HG02938 (cell line): ENCODE data around the gene TMEM40.
"Not testable (repeated sequence)": the region's sequence is repeated elsewhere in the genome, so short reads cannot be mapped to it uniquely, and the experiment has no call there.

Experiments used
- ATAC-seq: cut with Tn5 transposase; IDR thresholded peaks from one replicate; pipeline ENCODE4 v1.9.1; 2021; ENCODE audit warnings: mild to moderate bottlenecking, moderate library complexity; ENCODE audit not compliant: unreplicated experiment

TMEM40 gene

DNA sequence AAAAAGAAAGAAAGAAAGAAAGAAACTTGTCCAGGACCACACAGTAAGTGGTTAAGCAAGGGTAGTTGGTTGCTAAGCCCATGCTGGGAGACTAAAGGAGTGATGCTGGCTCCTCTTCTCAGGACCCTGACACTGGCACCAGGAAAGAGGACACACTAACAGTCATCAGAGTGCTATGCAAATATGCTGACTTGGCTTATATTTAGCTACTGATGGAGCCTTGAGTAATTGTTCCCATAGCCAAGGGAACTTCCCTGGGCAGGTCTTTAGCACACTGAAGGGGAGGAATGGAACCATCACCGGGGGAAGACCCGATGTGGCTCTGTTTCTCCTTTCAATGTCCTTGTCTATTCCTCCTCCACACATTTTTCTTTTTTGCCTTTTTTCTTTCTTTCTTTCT, 6.2 kb downstream of the TMEM40 start:
- no peak for ATAC-seq

- no peak for ATAC-seq
These were observed 7.0 kb downstream of the TMEM40 start for GRCh38 chr3:12752102-12752501.

GRCh38 chr3:12751571-12751970, 7.5 kb downstream of the TMEM40 start:
- ATAC-seq: no peak

- ATAC-seq: no peak
These were observed 8.4 kb downstream of the TMEM40 start for GRCh38 chr3:12750658-12751071.

DNA sequence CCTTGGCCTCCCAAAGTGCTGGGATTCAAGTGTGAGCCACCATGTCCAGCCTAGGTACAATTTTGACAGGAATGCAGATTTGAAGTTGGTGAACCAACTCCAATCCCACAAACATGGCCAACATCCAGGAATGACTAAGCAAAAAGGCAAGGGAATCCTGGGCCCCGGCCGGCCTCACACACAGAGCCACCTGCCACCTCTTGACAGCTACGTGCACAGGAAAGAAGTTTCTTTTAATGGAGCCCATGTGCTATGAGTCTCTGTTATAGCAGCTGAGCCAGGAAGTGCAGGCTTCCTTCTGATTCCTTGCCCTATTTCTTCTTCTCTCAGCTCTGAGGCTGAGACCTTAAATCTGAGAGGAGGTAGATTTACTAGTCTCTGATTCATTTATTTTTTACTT, 8.8 kb downstream of the TMEM40 start:
- ATAC-seq: no peak

DNA sequence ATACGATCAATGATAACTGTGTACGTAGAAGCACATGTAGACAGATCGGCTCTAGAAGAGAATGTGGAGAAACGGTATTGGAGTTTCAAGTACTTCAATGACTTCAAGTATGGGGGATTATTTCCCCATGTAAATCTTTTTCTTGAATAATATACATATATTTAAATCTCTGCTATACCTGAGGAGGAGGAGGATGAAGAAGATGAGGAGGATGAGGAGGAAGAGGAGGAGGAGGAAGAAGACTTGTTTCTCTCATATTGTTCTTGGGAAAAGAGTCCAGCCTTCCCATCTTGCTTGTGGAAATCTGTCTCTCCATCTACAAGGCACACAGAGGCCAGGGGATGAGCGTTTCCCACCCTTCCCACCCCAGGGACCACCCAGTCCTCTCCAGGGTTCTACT, 10.6 kb downstream of the TMEM40 start:
- no peak for ATAC-seq

- no peak for ATAC-seq
These were observed 12.6 kb downstream of the TMEM40 start for GRCh38 chr3:12746419-12746818.

DNA sequence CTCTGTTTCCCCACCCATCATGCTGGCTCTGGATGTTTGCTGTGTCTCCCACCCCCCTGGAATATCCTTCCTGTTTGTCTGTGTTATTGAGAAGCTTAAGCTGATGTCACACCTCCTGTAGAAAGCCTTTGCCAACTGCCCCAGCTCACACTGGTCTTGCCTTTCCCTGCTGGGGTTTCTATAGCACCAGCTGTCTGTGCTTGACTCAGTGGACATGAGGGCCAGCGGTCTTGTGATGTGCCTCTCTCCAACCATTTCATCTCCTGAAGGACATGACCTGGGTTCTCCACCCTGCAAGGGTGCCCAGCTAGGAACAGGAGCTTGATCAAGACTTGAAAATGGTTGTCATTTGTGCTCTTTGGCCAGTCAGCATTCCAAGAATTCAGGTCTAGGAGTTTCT, 14.7 kb downstream of the TMEM40 start:
- ATAC-seq: no peak

DNA sequence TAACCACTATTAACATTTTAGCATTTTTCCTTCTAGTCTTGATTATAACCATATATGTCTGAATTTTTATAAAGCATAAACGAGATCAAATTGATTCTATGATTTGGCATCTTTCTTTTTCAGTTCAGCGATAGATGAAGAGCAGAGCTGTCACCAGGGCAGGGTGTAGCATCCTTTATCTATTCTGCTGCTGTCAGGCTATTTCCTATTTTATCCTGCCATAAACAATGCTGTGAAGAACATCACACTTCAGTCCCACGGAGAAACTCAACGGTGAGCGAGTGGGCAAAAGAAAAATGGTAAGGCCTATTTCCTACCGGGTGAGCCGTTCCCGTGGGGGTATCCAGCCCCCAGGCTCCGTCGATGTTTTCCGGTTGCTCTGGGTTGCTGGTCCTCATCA, 15.5 kb downstream of the TMEM40 start:
- no peak for ATAC-seq

DNA sequence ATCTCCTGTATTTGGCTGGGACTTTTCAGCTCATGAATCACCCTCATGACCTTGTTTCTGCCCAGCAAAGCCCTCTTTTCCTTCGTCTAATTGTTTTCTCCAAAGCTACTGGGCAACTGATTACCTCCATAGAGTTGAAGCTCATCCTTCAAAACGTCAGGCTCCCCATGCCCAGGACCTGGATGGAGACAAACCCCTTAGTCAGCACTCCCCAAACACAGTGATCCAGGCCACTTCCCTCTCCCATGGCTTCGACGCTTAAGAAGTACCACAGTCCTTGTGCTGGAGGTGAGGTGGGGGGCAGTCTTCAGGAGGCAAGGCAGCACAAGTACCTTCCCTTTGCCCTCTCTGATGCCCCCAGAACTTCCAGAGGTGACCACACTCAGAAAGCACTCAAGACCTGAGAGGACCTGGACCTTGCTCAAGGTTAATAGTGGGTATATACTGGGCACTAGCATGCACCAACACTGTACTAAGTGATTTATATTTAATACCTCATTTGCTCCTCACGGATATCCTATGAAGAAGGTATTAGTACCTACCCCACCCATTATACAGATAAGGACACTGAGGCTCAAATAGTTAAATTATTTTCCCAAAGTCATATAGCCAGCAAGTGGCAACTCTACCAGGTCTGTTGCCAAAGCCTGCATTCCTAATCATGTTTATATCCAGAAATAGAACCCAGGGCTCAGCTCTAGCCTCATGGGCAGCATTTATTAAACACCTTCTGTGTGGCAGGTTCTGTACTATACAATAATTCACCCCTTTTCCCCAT, 16.5 kb downstream of the TMEM40 start:
- no peak for ATAC-seq

- no peak for ATAC-seq
These were observed 17.9 kb downstream of the TMEM40 start for GRCh38 chr3:12741209-12741608.

DNA sequence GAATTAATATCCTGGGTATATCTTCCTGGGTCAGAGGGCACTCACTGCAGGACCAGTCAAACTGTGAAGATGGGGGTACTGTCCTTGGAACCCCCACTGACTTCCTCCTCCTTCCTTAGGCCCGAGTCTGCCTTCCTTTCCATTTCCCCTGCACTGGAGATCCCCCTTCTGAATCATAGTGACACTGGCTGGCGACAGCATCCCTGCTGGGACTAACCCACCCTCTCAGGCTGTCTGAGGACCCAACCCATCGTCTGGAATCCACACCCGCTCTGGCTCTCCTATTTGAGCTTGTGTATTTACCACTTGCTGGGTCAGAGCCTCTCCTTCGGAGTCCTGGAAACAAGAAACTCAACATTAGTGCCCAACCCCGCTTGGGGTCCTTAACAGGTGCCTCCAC, 21.2 kb downstream of the TMEM40 start:
- ATAC-seq: no peak

DNA sequence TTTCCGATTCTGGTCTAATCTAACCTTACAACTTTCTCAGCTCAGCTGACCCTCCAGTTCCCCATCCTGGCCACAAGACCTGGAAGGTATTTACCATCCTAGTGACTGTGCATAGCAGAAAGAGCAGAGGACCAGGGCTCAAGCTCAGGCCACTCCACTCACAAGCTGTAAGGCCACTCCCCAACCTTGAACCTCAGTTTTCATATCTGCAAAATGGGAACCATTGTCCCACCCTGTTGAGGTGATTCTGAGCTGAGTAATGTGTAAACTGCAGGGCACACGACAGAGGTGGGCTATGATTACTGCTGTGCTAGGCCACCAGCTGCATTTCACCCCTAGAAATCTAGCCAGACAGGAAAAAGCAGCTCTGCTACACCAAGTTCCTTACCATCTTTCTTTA, 21.7 kb downstream of the TMEM40 start:
- no peak for ATAC-seq

- ATAC-seq: no peak
These were observed 24.1 kb downstream of the TMEM40 start for GRCh38 chr3:12734960-12735359.

DNA sequence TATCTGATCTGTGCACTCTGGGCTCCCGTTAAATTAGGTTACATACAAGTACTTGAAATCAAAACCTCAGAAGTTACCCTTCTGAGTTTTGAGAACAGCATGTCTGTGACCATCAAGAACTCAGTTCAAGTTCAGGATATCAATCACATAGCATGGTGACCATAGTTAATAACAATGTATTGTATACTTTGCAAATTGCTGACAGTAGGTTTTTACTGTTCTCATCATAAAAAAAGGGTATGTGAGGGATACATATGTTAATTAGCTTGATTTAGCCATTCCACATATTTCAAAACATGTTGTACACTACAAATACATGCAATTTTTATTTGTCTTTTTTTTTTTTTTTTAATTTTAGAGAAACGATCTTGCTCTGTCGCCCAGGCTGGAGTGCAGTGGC, 25.5 kb downstream of the TMEM40 start:
- no peak for ATAC-seq

DNA sequence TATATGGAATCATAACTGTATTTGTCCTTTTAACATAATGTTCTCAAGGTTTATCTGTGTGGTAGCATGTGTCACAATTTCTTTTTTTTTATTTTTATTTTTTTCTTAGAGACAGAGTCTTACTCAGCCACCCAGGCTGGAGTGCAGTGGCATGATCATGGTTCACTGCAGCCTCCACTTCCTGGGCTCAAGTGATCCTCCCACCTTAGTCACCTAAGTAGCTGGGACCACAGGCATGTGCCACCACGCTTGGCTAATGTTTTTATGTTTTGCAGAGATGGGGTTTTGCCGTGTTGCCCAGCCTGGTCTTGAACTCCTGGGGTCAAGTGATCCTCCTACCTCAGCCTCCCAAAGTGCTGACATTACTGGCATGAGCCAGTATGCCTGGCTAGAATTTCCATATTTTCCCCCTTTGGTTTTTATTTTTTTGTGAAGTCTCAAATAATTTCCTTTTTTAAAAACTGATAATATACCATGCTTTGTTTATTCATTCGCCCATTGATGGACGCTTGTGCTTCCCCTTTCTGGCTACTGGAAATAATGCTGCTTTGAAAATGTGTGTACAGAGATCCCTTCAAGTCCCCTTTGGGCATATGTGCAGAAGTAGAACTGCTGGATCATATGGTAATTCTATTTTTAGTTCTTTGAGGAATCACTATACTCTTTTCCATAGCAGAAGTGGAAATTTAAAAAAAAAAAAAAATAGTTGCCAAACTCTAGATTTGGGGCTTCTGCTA, 28.4 kb downstream of the TMEM40 start:
- ATAC-seq: no peak

- ATAC-seq: no peak
These were observed 29.9 kb downstream of the TMEM40 start for GRCh38 chr3:12729051-12729651.

DNA sequence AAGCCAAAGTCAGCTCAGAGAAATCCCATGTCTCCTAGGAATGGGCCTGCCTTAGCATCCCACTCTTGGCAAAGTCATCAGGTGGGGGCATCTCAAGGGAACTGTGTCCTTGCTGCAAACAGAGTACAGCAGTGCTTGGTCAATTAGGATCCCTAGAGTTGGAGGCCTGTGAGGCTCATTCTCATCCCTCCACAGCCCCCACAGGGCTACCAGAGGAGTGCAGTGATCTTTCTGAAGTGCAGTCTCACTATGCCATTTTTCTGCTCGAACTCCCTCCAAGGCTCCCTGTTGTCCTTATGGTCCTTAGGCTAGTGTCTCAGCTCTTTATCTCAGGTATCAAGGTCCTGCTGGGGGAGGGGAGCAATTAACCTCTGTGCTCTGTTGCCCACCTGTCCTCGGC, 31.1 kb downstream of the TMEM40 start:
- no peak for ATAC-seq

DNA sequence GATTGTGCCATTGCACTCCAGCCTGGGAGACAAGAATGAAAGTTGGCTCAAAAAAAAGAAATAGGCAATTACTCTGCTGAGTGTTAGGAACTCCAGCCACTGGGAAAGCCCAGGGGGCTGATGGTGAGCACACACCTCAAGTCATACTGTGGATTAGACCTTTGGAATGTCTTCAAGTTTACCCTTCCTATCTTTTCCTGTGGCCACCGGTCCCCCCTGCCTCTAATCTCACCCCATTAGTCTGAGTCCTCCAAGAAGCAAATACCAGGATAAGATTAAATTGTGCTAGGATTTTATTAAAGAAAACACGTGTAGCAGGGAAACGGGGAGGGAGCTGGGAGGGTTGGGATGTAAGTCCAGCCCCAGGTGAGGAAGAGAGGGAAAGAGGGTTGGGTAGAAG, 31.6 kb downstream of the TMEM40 start:
- ATAC-seq: no peak

DNA sequence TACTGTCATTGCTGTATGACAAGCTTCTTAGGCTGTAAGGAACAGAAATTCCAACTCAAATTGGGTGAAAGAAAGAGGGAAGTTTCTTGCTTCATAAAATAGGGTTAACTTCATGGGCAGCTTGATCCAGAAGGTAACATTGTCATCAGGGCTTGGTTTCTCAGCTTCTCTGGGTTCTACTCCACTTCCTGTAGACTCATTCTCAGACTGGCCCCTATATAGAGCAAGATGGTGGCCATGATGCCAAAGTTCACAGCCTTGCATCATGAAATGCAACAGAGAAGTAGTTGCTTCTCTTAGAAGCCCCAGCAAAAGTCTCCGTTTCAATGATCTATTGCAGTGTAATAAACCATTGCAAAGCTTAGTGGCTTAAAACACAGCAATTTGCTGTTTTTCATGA, 33.6 kb downstream of the TMEM40 start:
- ATAC-seq: no peak

- no peak for ATAC-seq
These were observed 34.3 kb downstream of the TMEM40 start for GRCh38 chr3:12724794-12725193.

DNA sequence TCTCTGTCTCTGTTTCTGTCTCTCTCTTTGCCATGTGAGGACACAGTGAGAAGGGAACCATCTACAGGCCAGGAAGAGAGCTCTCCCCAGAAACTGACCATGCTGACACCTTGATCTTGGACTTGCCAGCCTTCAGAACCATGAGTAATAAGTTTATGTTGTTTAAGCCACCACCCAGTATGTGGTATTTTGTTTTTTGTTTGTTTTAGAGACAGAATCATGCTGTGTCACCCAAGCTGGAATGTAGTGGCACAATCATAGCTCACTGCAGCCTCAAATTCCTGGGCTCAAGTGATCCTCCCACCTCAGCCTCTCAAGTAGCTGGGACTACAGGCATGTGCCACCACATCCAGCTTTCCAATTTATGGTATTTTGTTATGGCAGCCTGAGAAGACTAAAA, 35.7 kb downstream of the TMEM40 start:
- ATAC-seq: not testable (repeated sequence)
